ENCODE data around the gene LHPP.

LHPP gene

GRCh38 chr10:124630551-124630950, 168.9 kb downstream of the LHPP start:
- DNase-seq, result no peak

- DNase-seq, result peak; percentile 42 to 46
These were observed 170.5 kb downstream of the LHPP start for GRCh38 chr10:124632064-124632531.

GRCh38 chr10:124632566-124632965, 170.9 kb downstream of the LHPP start:
- no peak for DNase-seq

GRCh38 chr10:124636271-124636995, 174.8 kb downstream of the LHPP start:
- peak in 1 of 2 experiments; percentile 28 for DNase-seq

GRCh38 chr10:124637091-124637700, 175.6 kb downstream of the LHPP start:
- DNase-seq, result no peak

GRCh38 chr10:124637746-124638145, 176.1 kb downstream of the LHPP start:
- no peak for DNase-seq

GRCh38 chr10:124639206-124639605, 177.6 kb downstream of the LHPP start:
- DNase-seq, result no peak

- no peak for DNase-seq
These were observed 178.0 kb downstream of the LHPP start for GRCh38 chr10:124639646-124640045.

GRCh38 chr10:124640056-124640455, 178.4 kb downstream of the LHPP start:
- no peak for DNase-seq

GRCh38 chr10:124640538-124641231, 179.1 kb downstream of the LHPP start:
- DNase-seq, result no peak

GRCh38 chr10:124641282-124642087, 179.9 kb downstream of the LHPP start:
- peak; percentile 40 to 43 for DNase-seq

- DNase-seq, result no peak
These were observed 180.6 kb downstream of the LHPP start for GRCh38 chr10:124642088-124642710.

- DNase-seq, result no peak
These were observed 181.8 kb downstream of the LHPP start for GRCh38 chr10:124643330-124644009.

- DNase-seq, result no peak
These were observed 182.6 kb downstream of the LHPP start for GRCh38 chr10:124644236-124644635.

- no peak for DNase-seq
These were observed 183.3 kb downstream of the LHPP start for GRCh38 chr10:124644771-124645415.

- DNase-seq, result no peak
These were observed 184.0 kb downstream of the LHPP start for GRCh38 chr10:124645467-124646095.

GRCh38 chr10:124646483-124647352, 185.1 kb downstream of the LHPP start:
- DNase-seq, result no peak

GRCh38 chr10:124647421-124648130, 186.0 kb downstream of the LHPP start:
- peak; percentile 53 to 58 for DNase-seq

- no peak for DNase-seq
These were observed 186.5 kb downstream of the LHPP start for GRCh38 chr10:124648131-124648475.

Measured in activated CD4-positive, alpha-beta T cell treated with anti-CD3 and anti-CD28 coated beads, Interleukin-2, amount 50 U/mL, for 4 hours (primary cell).